H1 (cell line): ENCODE data around the gene SLC35F6. TPM values are rescaled to one million over a fixed set of nuclear protein-coding genes. Genes with fewer than 3 reads are reported as not detected.

Experiments used
- CTCF ChIA-PET: fragments of 300-600 bp; sonication (Branson Sonifier 250); formaldehyde crosslinking; loops from one replicate; lab custom pipeline; 2021; ENCODE audit not compliant: partially characterized antibody; lab: Charles Lee
- POLR2A ChIA-PET: fragments of 300-600 bp; sonication (Branson Sonifier 250); formaldehyde crosslinking; loops from one replicate; lab custom pipeline; 2021; ENCODE audit warnings: inconsistent platforms; ENCODE audit not compliant: partially characterized antibody; lab: Charles Lee
- DNase-seq, 2 experiments: peaks; one replicate each; pipeline versions ENCODE4 v3.0.0 to v3.0.0-alpha.2; 2010 to 2022; ENCODE audit warnings: low spot score in 2 of 2, low read depth in 1 of 2, mixed read lengths in 1 of 2
- FAIRE-seq: peaks from 2 replicates; lab custom pipeline; 2011; peaks lifted over from hg19 to GRCh38; lab: Jason Lieb, UNC
- H2AFZ ChIP-seq: 2 replicates; pipeline ENCODE4 v1.8.1; 2012; ENCODE audit warnings: low read length, inconsistent platforms
- H2AK5ac ChIP-seq: 2 replicates; pipeline ENCODE4 v1.6.1; 2013; ENCODE audit warnings: low read depth, low read length
- H2BK120ac ChIP-seq: replicated peaks from 2 replicates; pipeline ENCODE3; 2013; ENCODE audit warnings: low read depth, low read length, inconsistent platforms
- H2BK12ac ChIP-seq: 2 replicates; pipeline ENCODE4 v1.6.1; 2013; ENCODE audit warnings: low read depth, low read length
- H2BK15ac ChIP-seq: 2 replicates; pipeline ENCODE4 v1.6.1; 2013; ENCODE audit warnings: low read length
- H2BK20ac ChIP-seq: 2 replicates; pipeline ENCODE4 v1.6.1; 2013; ENCODE audit warnings: low read length
- H2BK5ac ChIP-seq: 2 replicates; pipeline ENCODE4 v1.6.1; 2013; ENCODE audit warnings: low read depth, low read length
- H3K14ac ChIP-seq: 2 replicates; pipeline ENCODE4 v1.6.1; 2013; ENCODE audit warnings: inconsistent platforms; ENCODE audit not compliant: insufficient read length
- H3K18ac ChIP-seq: 2 replicates; pipeline ENCODE4 v1.6.1; 2013; ENCODE audit warnings: low read length; ENCODE audit errors: extremely low read depth
- H3K23ac ChIP-seq: 2 replicates; pipeline ENCODE4 v1.6.1; 2013; ENCODE audit warnings: inconsistent platforms; ENCODE audit not compliant: insufficient read length
- H3K23me2 ChIP-seq: 2 replicates; pipeline ENCODE4 v1.6.1; 2013; ENCODE audit warnings: low read depth, low read length
- H3K27ac ChIP-seq: 2 replicates; pipeline ENCODE4 v1.6.1; 2011; ENCODE audit warnings: low read depth, low read length, inconsistent platforms
- H3K27me3 ChIP-seq, 4 experiments: replicated peaks in 1 of 4; 1 replicate in 1 of 4; 2 replicates in 3 of 4; pipeline versions ENCODE4 v1.6.1 to v1.8.1; 2011 to 2013; ENCODE audit warnings: low read length in 3 of 4, mild to moderate bottlenecking in 3 of 4, inconsistent platforms in 2 of 4, mixed read lengths in 2 of 4, moderate library complexity in 1 of 4; ENCODE audit not compliant: control insufficient read depth in 3 of 4, insufficient read depth in 3 of 4; ENCODE audit errors: extremely low read depth in 1 of 4
- H3K36me3 ChIP-seq, 4 experiments: 2 replicates each; pipeline versions ENCODE4 v1.6.1 to v1.8.1; 2011 to 2013; ENCODE audit warnings: mild to moderate bottlenecking in 4 of 4, low read length in 3 of 4, moderate library complexity in 2 of 4, control low read depth in 1 of 4, inconsistent platforms in 1 of 4; ENCODE audit not compliant: insufficient read depth in 4 of 4, control insufficient read depth in 2 of 4
- H3K4ac ChIP-seq: replicated peaks from 2 replicates; pipeline ENCODE3; 2013; ENCODE audit warnings: low read length, low read depth, mixed read lengths, inconsistent platforms; ENCODE audit not compliant: insufficient read length
- H3K4me1 ChIP-seq, 4 experiments: replicated peaks in 1 of 4; 1 replicate in 1 of 4; 2 replicates in 3 of 4; pipeline versions ENCODE4 v1.6.1 to v1.8.1; 2011 to 2013; ENCODE audit warnings: low read length in 3 of 4, inconsistent platforms in 2 of 4, mixed read lengths in 1 of 4; ENCODE audit not compliant: insufficient read depth in 4 of 4, control insufficient read depth in 3 of 4
- H3K4me2 ChIP-seq, 2 experiments: 2 replicates each; pipeline versions ENCODE4 v1.6.1 to v1.8.1; 2011 to 2013; ENCODE audit warnings: low read depth in 2 of 2, low read length in 2 of 2, control low read depth in 1 of 2, inconsistent platforms in 1 of 2, mild to moderate bottlenecking in 1 of 2; ENCODE audit not compliant: insufficient read depth in 1 of 2
- H3K4me3 ChIP-seq, 4 experiments: fragments of 200-600, 300-600 bp in 1 of 4; sonication (generic), shearing (Covaris generic), sonication (Bioruptor Twin) in 1 of 4; 2 replicates each; pipeline versions ENCODE4 v1.5.1 to v1.8.1; 2011 to 2016; ENCODE audit warnings: low read length in 4 of 4, low read depth in 3 of 4, control low read depth in 2 of 4, inconsistent platforms in 2 of 4, mild to moderate bottlenecking in 2 of 4, mixed read lengths in 1 of 4, moderate library complexity in 1 of 4; ENCODE audit not compliant: insufficient read depth in 2 of 4; ENCODE audit errors: extremely low read depth in 1 of 4
- H3K56ac ChIP-seq: replicated peaks from 2 replicates; pipeline ENCODE3; 2013; ENCODE audit warnings: low read depth, mild to moderate bottlenecking, mixed read lengths, low read length, inconsistent platforms; ENCODE audit not compliant: insufficient read length
- H3K79me1 ChIP-seq: 2 replicates; pipeline ENCODE4 v1.6.1; 2013; ENCODE audit warnings: low read depth, low read length, control low read depth
- H3K79me2 ChIP-seq, 2 experiments: 2 replicates each; pipeline versions ENCODE4 v1.6.1 to v1.8.1; 2012 to 2013; ENCODE audit warnings: low read length in 2 of 2, mild to moderate bottlenecking in 2 of 2, inconsistent platforms in 1 of 2; ENCODE audit not compliant: insufficient read depth in 2 of 2, control insufficient read depth in 1 of 2
- H3K9ac ChIP-seq, 4 experiments: replicated peaks in 1 of 4; 1 replicate in 1 of 4; 2 replicates in 3 of 4; pipeline versions ENCODE4 v1.6.1 to v1.8.1; 2011 to 2013; ENCODE audit warnings: low read depth in 3 of 4, low read length in 3 of 4, control low read depth in 2 of 4, mild to moderate bottlenecking in 2 of 4, moderate library complexity in 2 of 4, inconsistent platforms in 1 of 4; ENCODE audit errors: extremely low read depth in 1 of 4
- H3K9me3 ChIP-seq, 2 experiments: 2 replicates each; pipeline versions ENCODE4 v1.6.1 to v1.8.1; 2012 to 2013; ENCODE audit warnings: mild to moderate bottlenecking in 2 of 2, moderate library complexity in 2 of 2, control low read depth in 1 of 2, inconsistent platforms in 1 of 2, low read depth in 1 of 2, low read length in 1 of 2, mixed read lengths in 1 of 2; ENCODE audit not compliant: insufficient read depth in 2 of 2
- H4K20me1 ChIP-seq, 2 experiments: replicated peaks in 1 of 2; 2 replicates each; pipeline versions ENCODE3 to v1.8.1; 2011 to 2013; ENCODE audit warnings: inconsistent platforms in 2 of 2, low read length in 2 of 2, mild to moderate bottlenecking in 1 of 2; ENCODE audit not compliant: insufficient read depth in 2 of 2, control insufficient read depth in 1 of 2
- H4K5ac ChIP-seq: 2 replicates; pipeline ENCODE4 v1.6.1; 2013; ENCODE audit warnings: low read length, low read depth, mixed read lengths, inconsistent platforms; ENCODE audit not compliant: insufficient read length
- H4K8ac ChIP-seq: 2 replicates; pipeline ENCODE4 v1.8.0; 2013; ENCODE audit warnings: mild to moderate bottlenecking, moderate library complexity, low read length, inconsistent platforms; ENCODE audit not compliant: insufficient read depth; ENCODE audit errors: extremely low read depth
- H4K91ac ChIP-seq: replicated peaks from 2 replicates; pipeline ENCODE3; 2013; ENCODE audit warnings: low read length, mixed read lengths, inconsistent platforms; ENCODE audit not compliant: insufficient read length
- CHD1 ChIP-seq: IDR thresholded peaks from 2 replicates; pipeline ENCODE4 v1.6.1; 2012; ENCODE audit warnings: low read depth, low read length, improper control_type of control experiment
- KDM5A ChIP-seq: fragments of 200-600 bp; IDR thresholded peaks from 2 replicates; pipeline ENCODE4 v1.7.1; 2012; ENCODE audit warnings: mild to moderate bottlenecking, low read length, inconsistent platforms, mixed read lengths
- SIN3A ChIP-seq, 2 experiments: IDR thresholded peaks in 1 of 2; conservative IDR thresholded peaks in 1 of 2; 2 replicates each; pipeline ENCODE4 v1.6.1; 2011 to 2012; ENCODE audit warnings: low read length in 2 of 2, improper control_type of control experiment in 1 of 2, low read depth in 1 of 2, mild to moderate bottlenecking in 1 of 2
- SIX5 ChIP-seq: IDR thresholded peaks from 2 replicates; pipeline ENCODE4 v1.6.1; 2011; ENCODE audit warnings: mild to moderate bottlenecking, low read depth, low read length
- WGBS, 2 experiments: shearing (Covaris generic) in 1 of 2; methylation state at CpG; one replicate each; pipeline versions ENCODE4 v1.1.6 to v1.1.7; 2013 to 2015; ENCODE audit warnings: low lambda C conversion rate in 2 of 2, mixed read lengths in 2 of 2, inconsistent platforms in 1 of 2, low coverage in 1 of 2, missing lambda C conversion rate in 1 of 2; ENCODE audit not compliant: insufficient replicate concordance in 2 of 2, insufficient coverage in 1 of 2, insufficient read length in 1 of 2; ENCODE audit errors: extremely low coverage in 1 of 2, missing lambda C conversion rate in 1 of 2; 5-methylcytosine and 5-hydroxymethylcytosine counted together
- polyA plus RNA-seq, 7 experiments: library from polyadenylated mRNA; depleted of rRNA in 3 of 7; stranded (reverse) in 5 of 7; unstranded in 2 of 7; fragments of >200 nt in 5 of 7; fragments of 200-250 nt in 2 of 7; gene quantifications; 1 replicate in 5 of 7; 2 replicates in 1 of 7; 4 replicates in 1 of 7; pipeline versions ENCODE4 v1.2.1 to v1.2.3, GENCODE V29; 2011 to 2013; ENCODE audit warnings: missing spikeins in 2 of 7, mixed read lengths in 2 of 7
- total RNA-seq: library from RNA; stranded (reverse); fragmentation: NEBNext Ultra II Directional; extraction: Animal tissue kit (Norgen Biotek cat#: 25700); gene quantifications from 2 replicates; pipeline ENCODE4 v1.2.1, GENCODE V29; 2021

The SLC35F6 gene
- total and polyA plus RNA-seq, 2 of the 8 experiments (the other 6 are each of a cell fraction or from before 2014, with no cell fraction given), result 11.2 to 13.5 TPM

GRCh38 chr2:26726228-26726627 lies 37.9 kb upstream of the SLC35F6 start:
- Histone ChIP-seq H2BK5ac (no peak overlapping the region), H3K4me3 (no peak overlapping the region)
- CTCF ChIA-PET, result interaction anchor here (0.7 to 2.0 kb wide), 9 partner anchors 8 to 618 kb away, joined by 3 to 9 read pairs (median 4); partner anchors contain the start of gene CIB4

More at GRCh38 chr2:26726228-26726627, 37.9 kb upstream of the SLC35F6 start:
- no peak overlapping the region for H2AFZ ChIP-seq
- H3K36me3 ChIP-seq, result no peaks in the 10 kb centered on the region
- no peak overlapping the region for H3K27ac ChIP-seq
- H4K5ac ChIP-seq, result no peak overlapping the region
- no peak overlapping the region for H3K18ac ChIP-seq
- no peaks in the 10 kb centered on the region for H3K79me2 ChIP-seq
- TF ChIP-seq KDM5A (no peak), CHD1 (no peak), SIN3A (conservative IDR thresholded peaks at IDR 0.05 in 1 of 2, IDR thresholded peaks at IDR 0.05 in 1 of 2; ENCODE audit: low read depth in 1 of 2, low read length in 2 of 2) (no peak), SIX5 (no peak)
- POLR2A ChIA-PET, result no interaction called here
- no peak overlapping the region for H3K4me2 ChIP-seq
- H3K56ac ChIP-seq, result no peak overlapping the region
- H4K8ac ChIP-seq, result no peak overlapping the region
- H3K79me1 ChIP-seq, result no peaks in the 10 kb centered on the region
- DNase-seq (no peak), FAIRE-seq (no peak)
- H4K20me1 ChIP-seq, result no peaks in the 10 kb centered on the region
- H3K23me2 ChIP-seq, result no peaks in the 10 kb centered on the region; the same call in 1 of the 2 replicates
- no peaks in the 10 kb centered on the region for H3K9me3 ChIP-seq
- H2BK15ac ChIP-seq, result no peak overlapping the region
- H3K4me1 ChIP-seq, result peaks cover 0 to 5% (median 4%) of the 10 kb centered on the region in 4 experiments; a peak in 5 of 7 replicates
- no peak overlapping the region for H3K9ac ChIP-seq
- H2BK12ac ChIP-seq, result no peak overlapping the region
- no peak overlapping the region for H2AK5ac ChIP-seq
- H4K91ac ChIP-seq, result no peak overlapping the region
- H3K27me3 ChIP-seq, result no peaks in the 10 kb centered on the region; a peak in 1 of 7 replicates
- H2BK20ac ChIP-seq, result no peak overlapping the region
- H3K4ac ChIP-seq, result no peak overlapping the region
- H3K14ac ChIP-seq, result no peak overlapping the region
- no peak overlapping the region for H2BK120ac ChIP-seq
- 54% methylated on average over 1 of the region's 1 CpG; no CpG with 5 or more reads in 1 of the 2 experiments for WGBS, 2 experiments
- no peak overlapping the region for H3K23ac ChIP-seq
